GM12878 (cell line): Measurements from ENCODE around the gene SEMA3G. TPM values are rescaled to one million over a fixed set of nuclear protein-coding genes. Genes with fewer than 3 reads are reported as not detected.

Experiments used
- ATAC-seq: fragments of 200-7000 bp; cut with Tn5 transposase; 3 replicates; pipeline ENCODE4 v1.9.1; 2020; ENCODE audit warnings: mild to moderate bottlenecking, moderate library complexity
- BruUV-seq: library from RNA; stranded (reverse); fragments of 400-500 nt; replicated peaks from 2 replicates; lab custom pipeline; 2021; lab: Mats Ljungman, UMichigan
- CTCF ChIA-PET: fragments of 300-600 bp; sonication (Branson Sonifier 250); formaldehyde crosslinking; extraction: SDS; loops from one replicate; lab custom pipeline; 2021; ENCODE audit warnings: inconsistent platforms; lab: Yijun Ruan, JAX
- POLR2A ChIA-PET: fragments of 350-600 bp; formaldehyde crosslinking; extraction: SDS; loops from one replicate; lab custom pipeline; 2021; ENCODE audit warnings: inconsistent platforms; lab: Charles Lee
- RAD21 ChIA-PET: fragments of 300-600 bp; sonication (Branson Sonifier 250); formaldehyde crosslinking; loops from one replicate; lab custom pipeline; 2023; ENCODE audit warnings: antibody characterized with exemption; ENCODE audit not compliant: unreplicated experiment; lab: Charles Lee
- SMC1A ChIA-PET: fragments of 300-600 bp; sonication (Branson Sonifier 250); formaldehyde crosslinking; loops from one replicate; lab custom pipeline; 2023; ENCODE audit not compliant: unreplicated experiment, uncharacterized antibody; lab: Charles Lee
- DNase-seq: peaks from one replicate; pipeline ENCODE4 v3.0.0-alpha.2; 2011; ENCODE audit warnings: low read depth, low spot score
- FAIRE-seq: peaks from 3 replicates; lab custom pipeline; 2011; peaks lifted over from hg19 to GRCh38; lab: Jason Lieb, UNC
- H2AFZ ChIP-seq: 2 replicates; pipeline ENCODE4 v1.6.0; 2011; ENCODE audit warnings: low read depth, low read length, control low read depth; ENCODE audit not compliant: control insufficient read depth
- H3K27ac ChIP-seq: 2 replicates; pipeline ENCODE4 v1.5.1; 2011; ENCODE audit warnings: control low read depth; ENCODE audit not compliant: control insufficient read depth, insufficient read depth
- H3K27me3 ChIP-seq, 2 experiments: replicated peaks in 1 of 2; 2 replicates each; pipeline versions ENCODE4 v1.6.0 to v1.6.1; 2011; ENCODE audit warnings: low read length in 1 of 2; ENCODE audit not compliant: control insufficient read depth in 2 of 2, insufficient read depth in 2 of 2
- H3K36me3 ChIP-seq, 2 experiments: 2 replicates each; pipeline ENCODE4 v1.5.1; 2011; ENCODE audit warnings: low read length in 1 of 2; ENCODE audit not compliant: control insufficient read depth in 2 of 2, insufficient read depth in 2 of 2
- H3K4me1 ChIP-seq: 2 replicates; pipeline ENCODE4 v1.6.1; 2011; ENCODE audit warnings: mild to moderate bottlenecking, low read length, moderate library complexity, mixed read lengths; ENCODE audit not compliant: control insufficient read depth, insufficient read depth
- H3K4me2 ChIP-seq: 2 replicates; pipeline ENCODE4 v1.6.0; 2011; ENCODE audit warnings: control low read depth; ENCODE audit not compliant: control insufficient read depth, insufficient read depth
- H3K4me3 ChIP-seq: fragments of 200-600 bp; sonication (generic); 2 replicates; pipeline ENCODE4 v1.5.1; 2016
- H3K79me2 ChIP-seq: 2 replicates; pipeline ENCODE4 v1.6.0; 2011; ENCODE audit warnings: low read length; ENCODE audit not compliant: control insufficient read depth, insufficient read depth
- H3K9ac ChIP-seq: 2 replicates; pipeline ENCODE4 v1.8.0; 2011; ENCODE audit warnings: low read length, control low read depth, mixed read lengths; ENCODE audit not compliant: control insufficient read depth, insufficient read depth
- H3K9me3 ChIP-seq: replicated peaks from 3 replicates; pipeline ENCODE4 v1.5.1; 2011; ENCODE audit warnings: mild to moderate bottlenecking, low read length; ENCODE audit not compliant: control insufficient read depth, insufficient read depth
- H4K20me1 ChIP-seq: 2 replicates; pipeline ENCODE4 v1.6.0; 2011; ENCODE audit not compliant: control insufficient read depth, insufficient read depth
- ASH2L ChIP-seq: fragments of 300-600, 200-600 bp; sonication (generic); IDR thresholded peaks from 2 replicates; pipeline ENCODE4 v1.6.1; 2017; ENCODE audit warnings: low read depth, mild to moderate bottlenecking, borderline replicate concordance
- DPF2 ChIP-seq: fragments of 450-650 bp; IDR thresholded peaks from 2 replicates; pipeline ENCODE4 v1.6.1; 2017; ENCODE audit warnings: mild to moderate bottlenecking
- EP300 ChIP-seq, 2 experiments: fragments of 150-350 bp in 1 of 2; IDR thresholded peaks; 2 replicates each; pipeline ENCODE4 v1.6.1; 2011 to 2012; ENCODE audit warnings: low read depth in 2 of 2, low read length in 2 of 2, borderline replicate concordance in 1 of 2, improper control_type of control experiment in 1 of 2, inconsistent platforms in 1 of 2; ENCODE audit not compliant: control insufficient read depth in 1 of 2
- FOS ChIP-seq: IDR thresholded peaks from 3 replicates; pipeline ENCODE4 v1.6.1; 2011; ENCODE audit warnings: borderline replicate concordance; ENCODE audit not compliant: insufficient read length; ENCODE audit errors: extremely low read depth
- JUNB ChIP-seq: IDR thresholded peaks from 2 replicates; pipeline ENCODE4 v1.6.1; 2016; ENCODE audit warnings: antibody characterized with exemption, mild to moderate bottlenecking
- LARP7 ChIP-seq: fragments of 450-650 bp; IDR thresholded peaks from 2 replicates; pipeline ENCODE4 v1.6.1; 2017; ENCODE audit warnings: mild to moderate bottlenecking
- NR2F1 ChIP-seq: fragments of 450-650 bp; conservative IDR thresholded peaks from 2 replicates; pipeline ENCODE4 v1.6.1; 2017; ENCODE audit warnings: mild to moderate bottlenecking
- POLR2AphosphoS2 ChIP-seq: IDR thresholded peaks from 2 replicates; pipeline ENCODE4 v1.6.1; 2011; ENCODE audit warnings: low read depth, mild to moderate bottlenecking, low read length, improper control_type of control experiment, moderate library complexity
- WGBS: methylation state at CpG from one replicate; pipeline ENCODE4 v1.1.6; 2016; ENCODE audit warnings: low lambda C conversion rate; ENCODE audit not compliant: insufficient replicate concordance, insufficient coverage; ENCODE audit errors: missing lambda C conversion rate; 5-methylcytosine and 5-hydroxymethylcytosine counted together
- in situ Hi-C: fragments of 300-500 bp; cut with MboI; formaldehyde crosslinking; loops from 9 replicates; pipeline ENCODE4 v1.14.3; 2018; ENCODE audit warnings: mixed read lengths
- intact Hi-C: fragments of 100-400 bp; cut with micrococcal nuclease; formaldehyde crosslinking; loops from one replicate; pipeline ENCODE4 v1.14.2; 2022; ENCODE audit not compliant: unreplicated experiment
- polyA plus RNA-seq, 11 experiments: library from polyadenylated mRNA; depleted of rRNA in 4 of 11; unstranded in 6 of 11; stranded (reverse) in 5 of 11; fragments of >200 nt; fragmentation: Nextera tagmentation in 4 of 11; fragmentation: Illumina TruSeq in 1 of 11; extraction: Ambion mirVana in 4 of 11; extraction: Trizol in 1 of 11; gene quantifications; 1 replicate in 1 of 11; 2 replicates in 10 of 11; pipeline versions ENCODE4 v1.2.1 to v1.2.3, GENCODE V29; 2011 to 2016; ENCODE audit warnings: inconsistent platforms in 2 of 11, missing spikeins in 2 of 11, low read depth in 1 of 11
- total RNA-seq, 4 experiments: library from RNA; depleted of rRNA in 3 of 4; stranded (reverse); fragments of >200 nt in 3 of 4; fragmentation: Illumina TruSeq in 1 of 4; extraction: Trizol in 1 of 4; gene quantifications; 2 replicates each; pipeline versions ENCODE4 v1.2.1 to v1.2.3, GENCODE V29; 2013 to 2021

Gene SEMA3G
- total and polyA plus RNA-seq, 10 of the 15 experiments (the other 5 are each of a cell fraction or from before 2014, with no cell fraction given): 0.03 to 0.04 TPM; not detected in 8

DNA sequence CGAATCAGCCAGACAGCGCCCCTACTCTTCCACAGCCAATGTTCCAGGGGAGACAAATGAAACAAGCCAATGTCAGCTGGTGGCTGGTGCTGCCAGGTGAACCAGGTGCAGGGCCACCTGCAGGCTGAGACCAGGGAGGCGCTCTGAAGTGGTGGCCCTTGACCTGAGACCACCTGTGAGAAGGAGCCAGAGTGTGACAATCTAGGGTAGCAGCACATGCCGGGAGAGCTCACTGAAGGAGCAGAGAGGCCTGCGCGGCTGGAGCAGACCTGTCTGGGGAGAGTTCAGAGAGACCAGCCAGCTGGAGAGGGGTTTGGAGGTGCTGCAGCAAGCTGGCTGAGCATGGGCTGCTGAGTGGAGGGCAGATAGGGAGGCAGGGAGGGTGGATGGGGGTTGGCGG is 49.5 kb upstream of the SEMA3G start:
- Histone ChIP-seq H3K4me3 (no peak overlapping the region), H3K27ac (no peak overlapping the region), H3K9me3 (no peaks in the 10 kb centered on the region), H3K4me2 (no peak overlapping the region), H2AFZ (no peak overlapping the region), H3K9ac (no peak overlapping the region), H3K4me1 (no peaks in the 10 kb centered on the region), H3K79me2 (no peaks in the 10 kb centered on the region), H3K36me3 (peaks cover 0 to 15% of the 10 kb centered on the region in 2 experiments; a peak in 3 of 4 replicates), H3K27me3 (no peaks in the 10 kb centered on the region), H4K20me1 (no peaks in the 10 kb centered on the region)
- ChIA-PET CTCF (interaction anchor here (0.7 kb wide), 1 partner anchor 13 kb away, joined by 3 read pairs; no protein-coding TSS in a partner anchor), POLR2A (no interaction called here), RAD21 (no interaction called here), SMC1A (no interaction called here)
- 89% methylated on average over 7 of the region's 7 CpGs for WGBS
- intact Hi-C loops (no loop called here), in situ Hi-C loops (no loop called here)
- DNase-seq (no peak), ATAC-seq (no peak), FAIRE-seq (no peak)
- TF ChIP-seq FOS (no peak), POLR2AphosphoS2 (no peak), JUNB (no peak), DPF2 (no peak), NR2F1 (no peak), EP300 (IDR thresholded peaks at IDR 0.05; ENCODE audit: borderline replicate concordance in 1 of 2, control insufficient read depth in 1 of 2, low read depth in 2 of 2, low read length in 2 of 2) (no peak), LARP7 (no peak), ASH2L (no peak)
- no TSS peak for BruUV-seq
